ENCODE measurements around the gene ESYT1.

The ESYT1 gene, protein sequence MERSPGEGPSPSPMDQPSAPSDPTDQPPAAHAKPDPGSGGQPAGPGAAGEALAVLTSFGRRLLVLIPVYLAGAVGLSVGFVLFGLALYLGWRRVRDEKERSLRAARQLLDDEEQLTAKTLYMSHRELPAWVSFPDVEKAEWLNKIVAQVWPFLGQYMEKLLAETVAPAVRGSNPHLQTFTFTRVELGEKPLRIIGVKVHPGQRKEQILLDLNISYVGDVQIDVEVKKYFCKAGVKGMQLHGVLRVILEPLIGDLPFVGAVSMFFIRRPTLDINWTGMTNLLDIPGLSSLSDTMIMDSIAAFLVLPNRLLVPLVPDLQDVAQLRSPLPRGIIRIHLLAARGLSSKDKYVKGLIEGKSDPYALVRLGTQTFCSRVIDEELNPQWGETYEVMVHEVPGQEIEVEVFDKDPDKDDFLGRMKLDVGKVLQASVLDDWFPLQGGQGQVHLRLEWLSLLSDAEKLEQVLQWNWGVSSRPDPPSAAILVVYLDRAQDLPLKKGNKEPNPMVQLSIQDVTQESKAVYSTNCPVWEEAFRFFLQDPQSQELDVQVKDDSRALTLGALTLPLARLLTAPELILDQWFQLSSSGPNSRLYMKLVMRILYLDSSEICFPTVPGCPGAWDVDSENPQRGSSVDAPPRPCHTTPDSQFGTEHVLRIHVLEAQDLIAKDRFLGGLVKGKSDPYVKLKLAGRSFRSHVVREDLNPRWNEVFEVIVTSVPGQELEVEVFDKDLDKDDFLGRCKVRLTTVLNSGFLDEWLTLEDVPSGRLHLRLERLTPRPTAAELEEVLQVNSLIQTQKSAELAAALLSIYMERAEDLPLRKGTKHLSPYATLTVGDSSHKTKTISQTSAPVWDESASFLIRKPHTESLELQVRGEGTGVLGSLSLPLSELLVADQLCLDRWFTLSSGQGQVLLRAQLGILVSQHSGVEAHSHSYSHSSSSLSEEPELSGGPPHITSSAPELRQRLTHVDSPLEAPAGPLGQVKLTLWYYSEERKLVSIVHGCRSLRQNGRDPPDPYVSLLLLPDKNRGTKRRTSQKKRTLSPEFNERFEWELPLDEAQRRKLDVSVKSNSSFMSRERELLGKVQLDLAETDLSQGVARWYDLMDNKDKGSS

GRCh38 chr12:56127888-56128669, at the start of gene ESYT1:
Gene ESYT1 (plus strand): TSS chr12:56128267. CDS start chr12:56128320, 53 bp downstream.
- peak; percentile 94 for DNase-seq

GRCh38 chr12:56078427-56078826, 49.6 kb upstream of the ESYT1 start:
- no peak for DNase-seq

DNA sequence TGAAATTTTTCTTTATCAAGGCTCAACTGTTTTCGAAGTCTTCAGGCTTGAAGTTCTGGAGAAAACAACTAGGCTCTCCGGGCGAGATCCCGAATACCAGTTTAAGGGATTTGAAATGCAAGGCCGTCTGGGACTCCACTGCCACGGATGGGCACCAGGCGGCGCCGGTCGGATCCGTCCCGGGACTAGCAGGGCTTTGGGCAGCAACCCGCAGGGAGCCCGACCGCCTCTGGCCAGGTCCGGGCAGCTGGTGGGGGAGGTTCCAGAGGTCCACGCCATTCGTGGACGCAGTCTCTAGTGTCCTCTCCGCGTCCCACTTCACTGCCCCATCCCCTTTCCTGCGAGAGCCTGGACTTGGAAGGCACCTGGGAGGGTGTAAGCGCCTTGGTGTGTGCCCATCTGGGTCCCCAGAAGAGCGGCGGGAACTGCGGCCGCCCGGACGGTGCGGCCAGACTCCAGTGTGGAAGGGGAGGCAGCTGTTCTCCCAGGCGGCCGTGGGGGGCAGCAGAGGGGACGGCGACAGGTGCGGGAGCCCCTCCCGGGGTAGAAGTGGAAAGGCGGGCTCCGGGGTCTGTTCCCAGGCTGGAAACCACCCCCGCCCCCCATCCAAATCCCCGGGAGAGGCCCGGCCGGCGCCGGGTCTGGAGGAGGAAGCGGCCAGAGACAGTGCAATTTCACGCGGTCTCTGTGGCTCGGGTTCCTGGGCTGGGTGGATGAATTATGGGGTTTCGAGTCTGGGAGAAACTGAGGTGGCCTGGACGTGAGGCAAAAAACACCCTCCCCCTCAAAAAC, 48.9 kb upstream of the ESYT1 start:
- peak; percentile 53 for DNase-seq

DNA sequence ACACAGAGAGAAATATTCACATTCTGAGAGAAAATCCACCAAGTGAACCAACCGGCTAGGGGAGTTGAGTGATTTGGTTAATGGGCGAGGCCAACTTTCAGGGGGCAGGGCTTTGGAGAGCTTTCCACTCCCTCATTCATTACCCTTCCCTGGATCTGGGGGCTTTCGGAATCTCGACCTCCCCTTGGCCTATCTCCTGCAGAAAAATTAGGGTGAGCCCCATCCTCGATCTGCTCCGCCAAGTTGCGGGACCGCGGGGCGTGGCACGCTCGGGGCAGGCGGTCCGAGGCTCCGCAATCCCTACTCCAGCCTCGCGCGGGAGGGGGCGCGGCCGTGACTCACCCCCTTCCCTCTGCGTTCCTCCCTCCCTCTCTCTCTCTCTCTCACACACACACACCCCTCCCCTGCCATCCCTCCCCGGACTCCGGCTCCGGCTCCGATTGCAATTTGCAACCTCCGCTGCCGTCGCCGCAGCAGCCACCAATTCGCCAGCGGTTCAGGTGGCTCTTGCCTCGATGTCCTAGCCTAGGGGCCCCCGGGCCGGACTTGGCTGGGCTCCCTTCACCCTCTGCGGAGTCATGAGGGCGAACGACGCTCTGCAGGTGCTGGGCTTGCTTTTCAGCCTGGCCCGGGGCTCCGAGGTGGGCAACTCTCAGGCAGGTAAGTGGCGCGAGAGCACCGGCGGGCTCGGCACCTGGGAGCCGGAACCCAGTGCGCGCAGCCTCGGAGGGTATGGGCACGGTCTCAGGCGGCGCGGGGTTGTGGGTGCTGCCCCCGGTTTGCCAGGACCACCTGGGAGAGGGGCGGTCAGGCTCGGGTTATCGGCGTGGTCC, 48.1 kb upstream of the ESYT1 start, which contains the start of gene ERBB3:
Gene ERBB3 (plus strand): TSS at position 443 of the 833 bp plus-strand sequence. CDS start 136 bp downstream, at position 579.
- no peak for DNase-seq

DNA sequence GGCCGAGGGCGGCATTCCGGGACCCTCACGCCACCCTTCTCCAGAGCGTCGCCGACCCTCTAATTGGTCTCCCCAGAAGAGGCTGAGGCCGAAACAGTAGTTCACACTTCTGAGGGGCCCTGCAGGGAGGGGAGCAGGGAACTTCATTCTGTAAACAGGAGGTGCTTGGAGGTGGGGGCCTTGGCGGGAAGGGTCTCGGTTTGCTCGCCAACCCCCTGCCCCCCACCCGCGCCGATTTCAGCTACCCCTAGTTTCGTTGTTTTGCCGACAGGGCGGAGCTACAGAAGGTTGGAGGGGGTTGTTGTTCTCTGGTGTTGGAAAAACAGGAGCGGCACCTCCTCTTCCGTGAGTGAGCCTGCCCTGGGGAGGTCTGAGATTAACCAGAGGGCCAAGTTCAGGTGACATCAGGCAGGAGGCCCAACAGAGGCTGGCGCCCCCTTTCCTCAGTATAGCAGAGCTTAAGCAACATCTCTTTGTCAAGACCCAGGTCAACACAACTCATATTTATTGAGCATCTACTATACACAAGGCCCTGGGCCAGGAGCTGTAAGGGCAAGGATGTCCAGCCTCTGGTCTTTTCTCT, 47.4 kb upstream of the ESYT1 start:
- no peak for DNase-seq

DNA sequence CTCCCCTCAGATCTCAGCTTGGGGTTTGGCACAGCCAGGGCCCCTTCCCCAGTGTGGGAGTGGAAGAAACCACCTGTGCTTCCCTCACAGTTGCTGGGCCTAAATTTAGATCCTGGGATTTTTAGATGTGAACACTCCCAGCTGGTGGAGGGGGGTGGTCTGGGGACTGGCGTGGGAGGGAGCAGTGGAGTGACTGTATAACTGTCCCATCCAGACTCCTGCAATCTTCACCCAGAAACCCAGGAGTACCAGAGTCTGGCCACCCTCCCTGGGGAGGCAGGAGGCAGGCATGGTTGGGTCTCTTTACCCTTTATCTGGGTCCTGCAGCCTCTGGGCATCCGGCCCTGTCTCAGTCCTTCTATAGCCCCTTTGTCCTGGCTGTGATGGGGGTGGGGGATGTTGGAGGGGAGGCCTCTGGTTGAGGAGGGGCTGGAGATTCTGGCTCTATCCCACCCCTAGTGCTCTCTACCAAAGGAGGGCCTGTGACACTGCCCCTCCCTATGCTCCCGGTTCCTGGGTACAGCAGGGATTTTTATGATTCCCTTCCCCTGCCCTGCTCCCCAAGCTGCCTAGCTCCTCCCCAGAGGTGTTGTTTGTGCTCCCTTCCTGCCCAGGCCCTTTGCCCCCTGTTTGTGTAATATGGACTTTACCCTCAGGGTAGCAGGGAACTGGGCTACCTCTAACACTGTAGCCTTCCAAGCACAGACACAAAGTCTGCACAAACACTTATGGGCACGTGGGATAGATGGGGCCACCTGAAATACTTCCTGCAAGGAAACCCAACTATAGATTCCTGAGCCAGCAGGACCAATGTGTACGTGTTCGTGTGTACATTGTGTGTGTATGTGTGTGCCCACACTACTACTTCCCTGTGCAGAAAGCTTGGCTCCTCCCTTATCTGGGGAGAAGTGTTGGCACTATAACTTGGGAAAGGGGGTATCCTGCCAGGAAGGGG, 46.4 kb upstream of the ESYT1 start:
- DNase-seq, result no peak

GRCh38 chr12:56082382-56082781, 45.7 kb upstream of the ESYT1 start:
- DNase-seq, result no peak

DNA sequence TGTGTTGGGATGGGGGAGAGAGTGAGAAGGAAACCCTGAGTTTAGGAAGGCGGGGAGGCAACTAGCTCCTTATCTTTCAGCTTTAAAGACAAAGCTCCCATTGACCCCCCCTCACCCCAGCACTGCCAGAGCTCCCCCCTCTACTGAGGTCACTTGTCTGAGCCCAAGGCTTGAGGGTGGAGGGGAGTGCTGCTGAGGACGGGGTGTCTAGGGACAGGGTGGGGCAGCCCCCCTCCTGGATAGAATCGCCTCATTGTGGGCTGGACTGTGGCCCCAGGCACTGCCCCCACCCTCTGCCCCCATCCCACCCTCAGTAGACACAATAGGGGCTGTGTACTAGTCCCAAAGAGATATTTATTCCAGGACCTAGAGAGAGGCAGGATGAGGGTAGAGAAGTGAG, 45.1 kb upstream of the ESYT1 start:
- no peak for DNase-seq

- no peak for DNase-seq
Observed at GRCh38 chr12:56084958-56085543, 43.0 kb upstream of the ESYT1 start.

- no peak for DNase-seq
Observed at GRCh38 chr12:56086096-56086495, 42.0 kb upstream of the ESYT1 start.

GRCh38 chr12:56086608-56087007, 41.5 kb upstream of the ESYT1 start:
- no peak for DNase-seq

GRCh38 chr12:56087220-56087619, 40.8 kb upstream of the ESYT1 start:
- no peak for DNase-seq

DNA sequence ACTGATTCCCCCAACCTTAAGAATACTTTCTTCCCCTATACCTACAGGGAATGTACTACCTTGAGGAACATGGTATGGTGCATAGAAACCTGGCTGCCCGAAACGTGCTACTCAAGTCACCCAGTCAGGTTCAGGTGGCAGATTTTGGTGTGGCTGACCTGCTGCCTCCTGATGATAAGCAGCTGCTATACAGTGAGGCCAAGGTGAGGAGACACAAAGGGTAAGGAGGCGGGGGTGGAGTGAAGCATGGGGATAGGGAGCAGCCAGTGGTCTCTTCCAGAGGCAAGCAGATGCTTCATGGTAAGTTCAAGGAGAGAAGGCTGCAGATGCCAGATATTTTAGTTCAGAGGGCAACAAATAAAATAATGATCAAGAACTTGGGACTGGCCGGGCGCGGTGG, 30.3 kb upstream of the ESYT1 start:
- DNase-seq, result no peak

GRCh38 chr12:56098592-56098991, 29.5 kb upstream of the ESYT1 start:
- DNase-seq, result no peak

DNA sequence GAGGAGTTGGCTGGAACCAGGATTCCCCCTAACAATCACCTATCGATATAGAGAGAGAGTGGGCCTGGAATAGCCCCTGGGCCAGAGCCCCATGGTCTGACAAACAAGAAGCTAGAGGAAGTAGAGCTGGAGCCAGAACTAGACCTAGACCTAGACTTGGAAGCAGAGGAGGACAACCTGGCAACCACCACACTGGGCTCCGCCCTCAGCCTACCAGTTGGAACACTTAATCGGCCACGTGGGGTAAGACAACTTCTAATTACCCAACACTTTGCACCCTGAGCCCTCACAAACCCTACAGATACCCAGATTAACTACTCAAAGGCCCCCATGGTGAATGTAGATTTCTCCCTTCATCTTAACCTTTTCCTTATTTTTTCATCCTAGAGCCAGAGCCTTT, 28.3 kb upstream of the ESYT1 start:
- no peak for DNase-seq

- DNase-seq, result no peak
Observed at GRCh38 chr12:56101045-56101444, 27.0 kb upstream of the ESYT1 start.

- DNase-seq, result no peak
Observed at GRCh38 chr12:56102683-56103065, 25.4 kb upstream of the ESYT1 start.

GRCh38 chr12:56103066-56103711, 24.9 kb upstream of the ESYT1 start:
- no peak for DNase-seq

DNA sequence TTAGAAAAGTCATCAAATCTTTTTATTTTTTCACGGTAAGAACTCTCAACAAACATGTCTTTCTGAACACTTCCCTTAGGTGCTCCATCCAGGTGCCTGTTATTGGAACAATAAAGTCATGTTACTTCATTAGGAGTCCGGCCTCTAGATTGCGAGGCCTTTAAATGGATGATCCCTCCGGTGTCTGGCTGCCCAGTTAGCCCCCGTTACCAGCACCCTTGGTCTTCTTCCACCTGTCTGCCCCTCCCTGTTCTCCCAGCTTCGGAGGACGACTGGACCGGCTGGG, 24.3 kb upstream of the ESYT1 start:
- DNase-seq, result no peak

All from NCI-H524 treated with DMSO at 0.1 percent for 48 hours (cell line).